ENCODE results near the gene APOOL. TPM values are rescaled to one million over a fixed set of nuclear protein-coding genes. Genes with fewer than 3 reads are reported as not detected.
"Not testable (repeated sequence)": the region's sequence is repeated elsewhere in the genome, so short reads cannot be mapped to it uniquely, and the experiment has no call there.

Gene APOOL, protein sequence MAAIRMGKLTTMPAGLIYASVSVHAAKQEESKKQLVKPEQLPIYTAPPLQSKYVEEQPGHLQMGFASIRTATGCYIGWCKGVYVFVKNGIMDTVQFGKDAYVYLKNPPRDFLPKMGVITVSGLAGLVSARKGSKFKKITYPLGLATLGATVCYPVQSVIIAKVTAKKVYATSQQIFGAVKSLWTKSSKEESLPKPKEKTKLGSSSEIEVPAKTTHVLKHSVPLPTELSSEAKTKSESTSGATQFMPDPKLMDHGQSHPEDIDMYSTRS
- 5.6 and 13.7 TPM in 2 replicates for total RNA-seq (2014; rRNA removed; shearing (Covaris generic))

- no peaks in the 10 kb centered on the region for H3K36me3 ChIP-seq (replicated peaks; ENCODE audit: control insufficient read depth, insufficient read depth, low read length)
- no peaks in the 10 kb centered on the region for H3K27me3 ChIP-seq (ENCODE audit: control insufficient read depth, insufficient read depth, low read length)
- H3K4me3 ChIP-seq (ENCODE audit: insufficient read depth, low read depth, low read length), result peak within 1 kb of the TSS; percentile 70
- peak; percentile 54 for DNase-seq
Measured at GRCh38 chrX:85003655-85004244, at the start of gene APOOL. APOOL (plus strand) TSS chrX:85003877; CDS start chrX:85003913, 36 bp downstream.

DNA sequence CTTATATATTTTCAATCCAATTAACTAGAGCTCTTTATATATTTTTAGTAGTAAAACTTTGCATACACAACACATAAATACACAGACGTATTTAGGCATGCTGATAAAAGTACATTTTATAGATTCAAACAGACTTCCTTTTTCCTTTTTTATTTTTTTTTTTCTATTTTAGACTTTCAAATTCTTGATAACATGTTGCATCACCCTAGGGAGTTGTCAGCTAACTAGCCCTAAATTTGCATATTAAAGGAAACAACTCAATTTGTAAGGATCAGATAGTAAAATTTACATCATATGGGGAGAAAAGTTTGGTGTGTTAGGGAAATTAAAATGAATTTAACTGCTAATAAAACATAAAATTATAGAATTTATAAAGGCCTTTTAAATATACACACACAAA, 47.4 kb upstream of the APOOL start:
- H3K36me3 ChIP-seq (replicated peaks; ENCODE audit: control insufficient read depth, insufficient read depth, low read length), result no peaks in the 10 kb centered on the region
- DNase-seq, result no peak
- H3K4me3 ChIP-seq (ENCODE audit: insufficient read depth, low read depth, low read length), result no peak overlapping the region; the same call in 1 of the 2 replicates
- no peaks in the 10 kb centered on the region for H3K27me3 ChIP-seq (ENCODE audit: control insufficient read depth, insufficient read depth, low read length)

GRCh38 chrX:84974803-84975202, 28.9 kb upstream of the APOOL start:
- no peak for DNase-seq
- no peak overlapping the region for H3K4me3 ChIP-seq (ENCODE audit: insufficient read depth, low read depth, low read length)

DNA sequence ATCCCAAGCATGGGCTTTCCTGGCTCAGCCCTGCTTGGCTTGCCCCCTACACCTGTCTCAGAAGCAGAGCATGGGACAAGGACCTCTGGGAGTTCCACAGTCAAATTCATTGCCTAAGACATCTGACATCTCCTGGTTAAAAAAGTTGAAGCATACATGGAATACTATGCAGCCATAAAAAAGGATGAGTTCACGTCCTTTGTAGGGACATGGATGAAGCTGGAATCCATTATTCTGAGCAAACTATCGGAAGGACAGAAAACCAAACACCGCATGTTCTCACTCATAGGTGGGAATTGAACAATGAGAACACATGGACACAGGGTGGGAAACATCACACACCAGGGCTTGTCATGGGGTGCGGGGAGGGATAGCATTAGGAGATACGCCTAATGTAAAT, 11.9 kb upstream of the APOOL start:
- not testable (repeated sequence) for DNase-seq; H3K27me3 ChIP-seq (ENCODE audit: control insufficient read depth, insufficient read depth, low read length); H3K36me3 ChIP-seq (replicated peaks; ENCODE audit: control insufficient read depth, insufficient read depth, low read length); H3K4me3 ChIP-seq (ENCODE audit: insufficient read depth, low read depth, low read length)

More at GRCh38 chrX:84974803-84975202, 28.9 kb upstream of the APOOL start:
- H3K27me3 ChIP-seq (ENCODE audit: control insufficient read depth, insufficient read depth, low read length), result no peaks in the 10 kb centered on the region
- no peaks in the 10 kb centered on the region for H3K36me3 ChIP-seq (replicated peaks; ENCODE audit: control insufficient read depth, insufficient read depth, low read length)

GRCh38 chrX:84993150-84993549, 10.5 kb upstream of the APOOL start:
- Histone ChIP-seq H3K27me3 (ENCODE audit: control insufficient read depth, insufficient read depth, low read length) (no peaks in the 10 kb centered on the region), H3K36me3 (replicated peaks; ENCODE audit: control insufficient read depth, insufficient read depth, low read length) (no peaks in the 10 kb centered on the region), H3K4me3 (ENCODE audit: insufficient read depth, low read depth, low read length) (no peak overlapping the region)
- DNase-seq, result no peak

DNA sequence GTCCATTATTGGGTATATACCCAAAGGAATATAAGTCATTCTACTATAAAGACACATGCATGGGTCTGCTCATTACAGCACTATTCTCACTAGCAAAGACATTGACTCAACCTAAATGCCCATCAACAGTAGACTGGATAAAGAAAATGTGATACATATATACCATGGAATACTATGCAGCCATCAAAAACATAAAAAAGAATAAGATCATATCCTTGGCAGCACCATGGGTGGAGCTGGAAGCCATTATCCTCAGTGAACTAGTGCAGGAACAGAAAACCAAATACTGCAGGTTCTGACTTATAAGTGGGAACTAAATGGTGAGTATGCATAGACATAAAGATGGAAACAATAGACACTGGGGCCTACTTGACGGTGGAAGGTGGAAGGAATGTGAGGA, 2.3 kb upstream of the APOOL start:
- DNase-seq, result no peak
- H3K27me3 ChIP-seq (ENCODE audit: control insufficient read depth, insufficient read depth, low read length), result no peaks in the 10 kb centered on the region
- no peak overlapping the region for H3K4me3 ChIP-seq (ENCODE audit: insufficient read depth, low read depth, low read length)
- H3K36me3 ChIP-seq (replicated peaks; ENCODE audit: control insufficient read depth, insufficient read depth, low read length), result no peaks in the 10 kb centered on the region

DNA sequence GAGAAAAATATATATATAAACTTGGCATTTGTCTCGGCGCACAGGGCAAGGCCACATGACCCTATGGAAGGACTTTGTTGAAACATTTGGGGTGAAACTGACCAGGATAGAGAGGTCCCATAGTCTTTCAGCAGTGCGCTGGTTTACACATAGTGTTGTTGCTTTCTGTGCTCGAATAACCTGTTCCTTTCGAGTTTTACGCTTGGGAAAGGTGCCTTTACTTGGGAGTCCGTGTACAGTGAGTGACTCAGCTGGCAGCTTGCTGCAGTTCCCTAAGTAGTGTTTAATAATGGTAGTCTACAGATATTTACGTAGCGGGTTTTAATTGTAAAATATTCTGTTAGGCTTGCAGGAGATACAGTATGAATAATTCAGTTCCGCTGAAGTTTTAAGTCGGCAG, 578 bp downstream of the APOOL start:
- Histone ChIP-seq H3K27me3 (ENCODE audit: control insufficient read depth, insufficient read depth, low read length) (no peaks in the 10 kb centered on the region), H3K36me3 (replicated peaks; ENCODE audit: control insufficient read depth, insufficient read depth, low read length) (no peaks in the 10 kb centered on the region), H3K4me3 (ENCODE audit: insufficient read depth, low read depth, low read length) (peak overlapping the region; percentile 70)
- no peak for DNase-seq

DNA sequence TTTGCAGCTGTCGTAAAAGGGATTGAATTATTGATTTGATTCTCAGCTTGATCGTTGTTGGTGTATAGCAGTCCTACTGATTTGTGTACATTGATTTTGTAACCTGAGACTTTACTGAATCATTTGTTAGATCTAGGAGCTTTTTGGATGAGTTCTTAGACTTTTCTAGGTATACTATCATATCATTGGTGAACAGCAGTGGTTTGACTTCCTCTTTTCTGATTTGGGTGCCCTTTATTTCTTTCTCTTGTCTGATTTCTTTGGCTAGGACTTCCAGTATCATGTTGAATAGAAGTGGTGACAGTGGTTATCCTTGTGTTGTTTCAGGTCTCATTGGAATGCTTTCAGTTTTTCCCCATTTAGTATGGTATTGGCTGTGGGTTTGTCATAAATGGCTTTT, 8.4 kb downstream of the APOOL start:
- H3K36me3 ChIP-seq (replicated peaks; ENCODE audit: control insufficient read depth, insufficient read depth, low read length), result no peaks in the 10 kb centered on the region
- no peak overlapping the region for H3K4me3 ChIP-seq (ENCODE audit: insufficient read depth, low read depth, low read length)
- no peaks in the 10 kb centered on the region for H3K27me3 ChIP-seq (ENCODE audit: control insufficient read depth, insufficient read depth, low read length)
- no peak for DNase-seq

GRCh38 chrX:85015351-85015750, 11.7 kb downstream of the APOOL start:
- not testable (repeated sequence) for H3K36me3 ChIP-seq (replicated peaks; ENCODE audit: control insufficient read depth, insufficient read depth, low read length); H3K27me3 ChIP-seq (ENCODE audit: control insufficient read depth, insufficient read depth, low read length); DNase-seq; H3K4me3 ChIP-seq (ENCODE audit: insufficient read depth, low read depth, low read length)

GRCh38 chrX:85017721-85018120, 14.0 kb downstream of the APOOL start:
- H3K36me3 ChIP-seq (replicated peaks; ENCODE audit: control insufficient read depth, insufficient read depth, low read length), result no peaks in the 10 kb centered on the region
- H3K4me3 ChIP-seq (ENCODE audit: insufficient read depth, low read depth, low read length), result no peak overlapping the region
- H3K27me3 ChIP-seq (ENCODE audit: control insufficient read depth, insufficient read depth, low read length), result no peaks in the 10 kb centered on the region
- no peak for DNase-seq

- H3K36me3 ChIP-seq (replicated peaks; ENCODE audit: control insufficient read depth, insufficient read depth, low read length), result no peaks in the 10 kb centered on the region
- H3K27me3 ChIP-seq (ENCODE audit: control insufficient read depth, insufficient read depth, low read length), result no peaks in the 10 kb centered on the region
- H3K4me3 ChIP-seq (ENCODE audit: insufficient read depth, low read depth, low read length), result no peak overlapping the region
- DNase-seq, result no peak
Measured at GRCh38 chrX:85018471-85018870, 14.8 kb downstream of the APOOL start.

DNA sequence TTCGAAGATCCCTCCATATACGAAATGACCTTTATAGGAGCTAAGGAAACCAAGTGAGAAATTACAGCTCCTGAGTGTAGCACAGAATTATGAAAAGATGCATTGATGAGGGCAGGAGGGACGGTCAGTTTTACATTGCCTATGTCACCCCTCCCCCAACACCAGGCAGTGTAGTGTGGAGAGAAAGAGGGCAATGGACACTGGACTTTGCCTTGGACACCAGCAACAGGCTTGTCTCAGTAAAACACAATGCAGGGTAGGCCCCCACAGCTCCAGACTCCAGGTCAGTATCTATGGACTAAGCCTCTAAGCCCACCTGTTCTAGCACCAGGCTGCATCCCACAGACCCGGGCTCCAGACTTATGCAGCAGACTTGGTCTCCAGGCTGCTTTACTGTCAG, 16.5 kb downstream of the APOOL start:
- no peaks in the 10 kb centered on the region for H3K27me3 ChIP-seq (ENCODE audit: control insufficient read depth, insufficient read depth, low read length)
- no peak for DNase-seq
- no peak overlapping the region for H3K4me3 ChIP-seq (ENCODE audit: insufficient read depth, low read depth, low read length)
- H3K36me3 ChIP-seq (replicated peaks; ENCODE audit: control insufficient read depth, insufficient read depth, low read length), result no peaks in the 10 kb centered on the region

GRCh38 chrX:85024044-85024443, 20.4 kb downstream of the APOOL start:
- Histone ChIP-seq H3K4me3 (ENCODE audit: insufficient read depth, low read depth, low read length) (no peak overlapping the region), H3K36me3 (replicated peaks; ENCODE audit: control insufficient read depth, insufficient read depth, low read length) (no peaks in the 10 kb centered on the region), H3K27me3 (ENCODE audit: control insufficient read depth, insufficient read depth, low read length) (no peaks in the 10 kb centered on the region)
- DNase-seq, result no peak

DNA sequence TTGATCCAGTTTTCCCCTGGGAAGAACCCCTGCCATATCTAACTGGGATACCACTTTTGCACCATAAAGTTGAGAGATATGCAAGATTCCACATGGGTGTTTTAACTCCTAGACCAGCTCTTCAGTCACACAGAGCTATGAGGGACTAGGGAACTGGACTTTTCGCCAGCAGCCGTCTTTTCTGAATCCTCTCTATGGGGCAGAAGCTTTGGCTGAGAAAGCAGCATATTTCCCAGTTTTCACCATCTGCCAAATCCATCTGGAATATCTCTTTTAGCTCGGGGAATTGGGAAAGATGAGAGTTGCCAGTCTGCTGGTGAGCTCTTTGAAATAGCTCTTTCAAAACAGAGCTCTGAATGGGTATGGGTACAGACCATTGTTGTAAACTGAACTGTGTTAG, 20.9 kb downstream of the APOOL start:
- no peak for DNase-seq
- no peaks in the 10 kb centered on the region for H3K27me3 ChIP-seq (ENCODE audit: control insufficient read depth, insufficient read depth, low read length)
- no peaks in the 10 kb centered on the region for H3K36me3 ChIP-seq (replicated peaks; ENCODE audit: control insufficient read depth, insufficient read depth, low read length)
- no peak overlapping the region for H3K4me3 ChIP-seq (ENCODE audit: insufficient read depth, low read depth, low read length)

GRCh38 chrX:85026170-85026569, 22.5 kb downstream of the APOOL start:
- Histone ChIP-seq H3K36me3 (replicated peaks; ENCODE audit: control insufficient read depth, insufficient read depth, low read length) (no peaks in the 10 kb centered on the region), H3K27me3 (ENCODE audit: control insufficient read depth, insufficient read depth, low read length) (no peaks in the 10 kb centered on the region), H3K4me3 (ENCODE audit: insufficient read depth, low read depth, low read length) (no peak overlapping the region)
- DNase-seq, result no peak

Data from H7 (cell line).